ENCODE results near the gene SLC38A10.

Gene SLC38A10

DNA sequence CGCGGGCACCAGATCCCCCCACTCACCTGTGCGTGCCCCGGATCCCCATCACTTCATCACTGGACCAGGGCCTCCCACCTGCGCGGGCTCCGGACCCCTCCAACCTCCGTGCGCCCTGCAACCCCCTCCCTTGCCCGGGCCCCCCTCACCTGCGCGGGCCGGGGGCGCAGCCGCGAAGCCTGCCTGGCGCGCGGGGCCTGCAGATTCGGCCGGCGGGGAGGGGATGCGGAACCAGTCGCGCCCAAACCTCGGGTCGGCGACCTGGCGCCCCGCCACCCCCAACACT, 72.5 kb downstream of the SLC38A10 start:
- no peaks in the 10 kb centered on the region for H3K27me3 Mint-ChIP-seq
- no peaks in the 10 kb centered on the region for H3K9me3 Mint-ChIP-seq
- H3K4me1 Mint-ChIP-seq (ENCODE audit: low read depth), result peaks cover 11% of the 10 kb centered on the region
- H3K36me3 Mint-ChIP-seq (ENCODE audit: low read depth), result no peaks in the 10 kb centered on the region
- H3K27ac Mint-ChIP-seq, result no peak overlapping the region
- H3K4me3 Mint-ChIP-seq, result peak overlapping the region; percentile 35

DNA sequence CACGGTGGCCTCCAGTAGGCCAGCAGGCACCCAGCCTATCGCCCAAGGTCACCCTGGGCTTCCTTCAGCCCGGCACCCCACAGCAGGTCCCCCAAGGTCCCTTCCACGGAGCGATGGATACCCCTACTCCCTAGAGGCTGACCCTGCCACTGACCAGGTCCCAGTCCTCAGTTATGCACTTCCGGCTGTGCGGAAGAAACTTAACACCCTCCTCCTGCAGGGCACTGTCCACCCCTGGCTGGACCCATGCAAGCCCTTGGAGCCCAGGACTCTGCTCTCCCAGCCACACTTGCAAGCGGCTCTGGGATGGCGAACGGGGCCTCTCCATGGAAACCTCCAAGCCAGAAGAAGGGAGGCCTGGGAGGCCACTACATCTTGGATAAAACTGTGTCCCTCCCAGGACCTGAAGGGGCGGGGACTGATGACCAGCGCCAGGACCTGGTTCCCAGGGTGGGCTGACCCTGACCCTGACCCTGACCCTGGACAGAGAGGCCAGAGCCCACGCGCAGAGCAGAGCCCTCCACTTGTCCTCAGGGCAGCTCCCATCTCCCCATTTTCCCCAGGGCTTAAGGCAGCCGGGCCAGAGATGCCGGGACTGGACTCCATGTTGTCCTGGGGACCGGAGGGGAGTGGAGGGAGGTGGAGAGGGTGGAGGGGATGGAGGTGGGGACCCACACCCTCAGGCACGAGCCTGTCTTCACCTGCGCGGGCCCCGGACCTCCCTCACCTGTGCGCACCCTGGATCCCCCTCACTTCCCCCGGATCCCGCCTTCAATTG, 73.1 kb downstream of the SLC38A10 start:
- H3K4me3 Mint-ChIP-seq, result peak overlapping the region; percentile 55
- H3K27ac Mint-ChIP-seq, result no peak overlapping the region
- H3K36me3 Mint-ChIP-seq (ENCODE audit: low read depth), result peaks cover 3% of the 10 kb centered on the region
- no peaks in the 10 kb centered on the region for H3K9me3 Mint-ChIP-seq
- H3K27me3 Mint-ChIP-seq, result no peaks in the 10 kb centered on the region
- H3K4me1 Mint-ChIP-seq (ENCODE audit: low read depth), result peaks cover 9% of the 10 kb centered on the region

DNA sequence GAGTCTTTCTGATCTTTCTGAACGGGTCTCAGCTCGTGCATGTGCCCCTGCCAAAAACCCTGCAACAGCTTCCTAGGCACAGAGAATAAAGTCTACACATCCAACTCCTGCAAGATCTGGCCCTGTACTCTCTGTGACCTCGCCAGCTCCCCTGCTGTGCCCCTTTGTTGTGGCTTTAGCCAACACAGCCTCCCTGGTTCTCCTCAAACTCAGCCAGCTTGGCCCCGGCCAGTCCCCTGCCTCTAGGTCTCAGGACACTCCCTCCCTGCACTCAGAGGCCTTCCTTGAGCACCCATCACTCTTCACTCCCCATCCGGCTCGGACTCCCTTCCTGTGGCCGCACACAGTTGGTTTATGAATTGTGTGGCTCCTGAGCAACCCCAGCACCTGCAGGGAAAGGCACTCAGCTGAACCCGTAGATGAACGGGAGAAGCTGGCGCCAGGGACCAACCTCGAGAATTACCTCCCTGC, 73.7 kb downstream of the SLC38A10 start:
- Mint-ChIP-seq H3K9me3 (no peaks in the 10 kb centered on the region), H3K36me3 (ENCODE audit: low read depth) (peaks cover 5% of the 10 kb centered on the region), H3K27ac (no peak overlapping the region), H3K4me1 (ENCODE audit: low read depth) (peaks cover 9% of the 10 kb centered on the region), H3K4me3 (peak overlapping the region; percentile 55), H3K27me3 (no peaks in the 10 kb centered on the region)

DNA sequence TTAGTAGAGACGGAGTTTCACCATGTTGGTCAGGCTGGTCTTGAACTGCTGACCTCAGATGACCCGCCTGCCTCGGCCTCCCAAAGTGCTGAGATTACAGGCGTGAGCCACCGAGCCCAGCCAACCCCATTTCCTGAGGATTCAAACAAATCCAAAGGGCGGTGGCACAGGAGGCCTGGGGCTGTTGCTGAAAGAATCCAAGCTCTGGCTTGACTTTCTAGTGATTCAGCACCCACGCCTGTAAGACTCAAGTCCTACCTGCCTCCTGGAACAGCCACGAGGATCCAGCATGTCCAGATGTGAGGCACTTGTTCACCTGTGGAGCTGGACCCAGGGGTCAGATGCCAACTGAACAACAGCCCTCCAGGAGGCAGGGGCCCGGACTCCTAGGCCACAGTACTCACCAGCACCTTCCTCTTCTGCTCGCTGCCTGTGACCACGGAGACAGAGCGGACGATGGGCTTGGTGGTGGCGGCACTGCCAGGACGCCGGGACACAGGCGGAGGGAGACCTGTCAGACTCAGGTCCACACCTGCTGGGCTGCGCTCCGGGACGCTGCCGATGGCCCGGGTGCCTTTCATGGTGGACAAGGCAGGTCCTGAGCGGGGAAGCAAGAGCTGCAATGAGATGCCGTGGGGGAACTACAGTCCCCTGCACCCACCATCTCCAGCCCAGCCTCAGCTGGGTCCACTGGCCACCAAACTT, 75.5 kb downstream of the SLC38A10 start:
- no peaks in the 10 kb centered on the region for H3K9me3 Mint-ChIP-seq
- peaks cover 5% of the 10 kb centered on the region for H3K36me3 Mint-ChIP-seq (ENCODE audit: low read depth)
- no peak overlapping the region for H3K27ac Mint-ChIP-seq
- no peak overlapping the region for H3K4me3 Mint-ChIP-seq
- no peaks in the 10 kb centered on the region for H3K27me3 Mint-ChIP-seq
- H3K4me1 Mint-ChIP-seq (ENCODE audit: low read depth), result peaks cover 9% of the 10 kb centered on the region

DNA sequence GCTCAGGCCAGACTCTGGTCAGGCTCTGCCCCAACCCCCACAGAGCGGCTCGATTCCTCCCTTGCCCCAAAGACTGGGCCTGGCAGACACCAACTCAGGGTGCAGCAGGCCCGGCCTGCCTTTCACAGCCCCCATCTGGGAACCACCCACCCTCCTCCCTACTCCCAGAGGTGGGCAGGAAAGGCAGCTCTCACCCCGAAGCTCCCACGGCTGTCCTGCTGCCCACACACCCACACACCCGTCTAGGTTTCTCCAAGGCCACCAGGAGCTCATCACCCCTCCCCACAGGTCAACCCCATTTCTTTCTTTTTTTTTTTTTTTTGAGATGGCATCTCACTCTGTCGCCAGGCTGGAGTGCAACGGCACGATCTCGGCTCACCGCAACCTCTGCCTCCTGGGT, 76.1 kb downstream of the SLC38A10 start:
- Mint-ChIP-seq H3K36me3 (ENCODE audit: low read depth) (peaks cover 5% of the 10 kb centered on the region), H3K9me3 (no peaks in the 10 kb centered on the region), H3K27ac (no peak overlapping the region), H3K4me1 (ENCODE audit: low read depth) (peaks cover 8% of the 10 kb centered on the region), H3K27me3 (no peaks in the 10 kb centered on the region), H3K4me3 (no peak overlapping the region)

DNA sequence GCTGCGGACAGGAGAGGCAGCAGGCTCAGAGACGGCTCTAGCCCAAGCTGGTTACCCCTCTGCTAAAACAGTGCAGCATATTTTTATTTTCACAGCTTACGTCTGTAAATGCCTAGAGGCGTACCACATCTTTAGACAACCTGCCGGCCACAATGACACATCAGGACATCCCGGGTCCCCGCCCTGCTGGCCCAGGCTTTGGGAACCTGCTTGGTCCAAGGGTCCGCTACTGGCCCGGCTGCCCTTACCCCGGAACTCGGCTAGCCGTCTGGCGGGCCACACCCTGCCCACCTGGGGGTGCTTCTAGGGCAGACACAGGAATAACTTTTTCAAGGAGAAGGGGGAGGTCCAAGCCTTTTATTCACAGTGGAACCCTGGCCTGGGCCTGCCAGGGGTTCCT, 76.6 kb downstream of the SLC38A10 start:
- Mint-ChIP-seq H3K36me3 (ENCODE audit: low read depth) (peaks cover 5% of the 10 kb centered on the region), H3K4me3 (no peak overlapping the region), H3K4me1 (ENCODE audit: low read depth) (peaks cover 3% of the 10 kb centered on the region), H3K27ac (no peak overlapping the region), H3K9me3 (no peaks in the 10 kb centered on the region), H3K27me3 (no peaks in the 10 kb centered on the region)

DNA sequence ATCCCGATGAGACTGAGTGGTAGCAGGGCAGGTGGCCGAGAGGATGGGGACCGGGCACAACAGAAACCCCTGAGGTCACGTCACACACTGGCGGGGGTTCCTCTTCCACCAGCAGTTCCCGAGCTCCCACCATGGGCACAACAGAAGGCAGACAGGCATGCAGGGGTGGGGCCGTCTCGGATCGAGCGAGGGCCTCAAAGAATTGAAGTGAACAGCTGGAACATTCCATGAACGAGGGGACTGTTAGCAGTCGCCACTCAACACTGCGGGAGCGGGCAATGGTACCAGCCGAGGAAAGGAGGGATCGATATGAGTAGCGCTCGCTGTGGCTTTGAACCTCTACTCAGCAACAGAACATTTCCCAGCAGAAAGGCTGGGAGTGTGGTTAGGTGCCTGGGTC, 77.6 kb downstream of the SLC38A10 start:
- no peaks in the 10 kb centered on the region for H3K27me3 Mint-ChIP-seq

DNA sequence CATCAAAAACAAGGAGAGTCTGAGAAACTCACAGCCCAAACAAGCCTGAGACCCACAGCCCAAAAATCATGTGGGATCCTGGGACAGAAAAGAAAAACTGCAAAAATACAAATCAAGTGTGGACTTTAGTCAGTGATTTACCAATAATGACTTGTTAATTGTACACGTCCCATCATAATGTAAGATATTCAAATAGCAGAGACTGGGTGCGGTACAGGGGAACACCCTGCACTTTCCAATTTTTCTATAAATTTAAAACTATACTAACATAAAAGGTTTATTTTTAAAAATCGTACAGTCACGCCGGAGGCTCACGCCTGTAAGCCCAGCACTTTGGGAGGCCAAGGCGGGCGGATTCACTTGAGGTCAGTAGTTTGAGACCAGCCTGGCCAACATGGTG, 81.1 kb downstream of the SLC38A10 start:
- Mint-ChIP-seq H3K4me3 (no peak overlapping the region), H3K27ac (no peak overlapping the region), H3K9me3 (no peaks in the 10 kb centered on the region), H3K27me3 (no peaks in the 10 kb centered on the region), H3K4me1 (ENCODE audit: low read depth) (no peaks in the 10 kb centered on the region), H3K36me3 (ENCODE audit: low read depth) (peaks cover 5% of the 10 kb centered on the region)

More for the DNA sequence above, 77.6 kb downstream of the SLC38A10 start:
- Mint-ChIP-seq H3K4me1 (ENCODE audit: low read depth) (no peaks in the 10 kb centered on the region), H3K27ac (no peak overlapping the region), H3K36me3 (ENCODE audit: low read depth) (peaks cover 5% of the 10 kb centered on the region), H3K9me3 (no peaks in the 10 kb centered on the region), H3K4me3 (no peak overlapping the region)

DNA sequence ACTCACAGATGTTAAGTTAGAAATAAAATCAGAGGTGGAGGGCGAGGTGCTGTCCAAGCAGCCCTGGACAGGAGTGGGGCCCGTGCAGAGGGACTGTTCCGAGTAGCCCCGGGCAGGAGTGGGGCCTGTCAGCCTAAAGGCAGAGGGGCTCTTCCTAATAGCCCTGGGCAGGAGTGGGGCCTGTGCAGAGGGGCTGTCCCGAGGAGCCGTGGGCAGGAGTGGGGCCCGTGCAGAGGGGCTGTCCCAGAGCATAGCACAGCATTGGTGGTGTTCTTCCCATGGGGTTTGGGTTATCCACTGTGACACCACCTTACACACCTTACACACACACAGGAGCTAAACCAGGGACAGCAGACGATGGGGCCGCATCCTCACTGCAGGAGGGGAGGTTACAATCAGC, 82.7 kb downstream of the SLC38A10 start:
- no peaks in the 10 kb centered on the region for H3K4me1 Mint-ChIP-seq (ENCODE audit: low read depth)
- no peaks in the 10 kb centered on the region for H3K9me3 Mint-ChIP-seq
- no peak overlapping the region for H3K27ac Mint-ChIP-seq
- H3K27me3 Mint-ChIP-seq, result no peaks in the 10 kb centered on the region
- peaks cover 5% of the 10 kb centered on the region for H3K36me3 Mint-ChIP-seq (ENCODE audit: low read depth)
- no peak overlapping the region for H3K4me3 Mint-ChIP-seq

DNA sequence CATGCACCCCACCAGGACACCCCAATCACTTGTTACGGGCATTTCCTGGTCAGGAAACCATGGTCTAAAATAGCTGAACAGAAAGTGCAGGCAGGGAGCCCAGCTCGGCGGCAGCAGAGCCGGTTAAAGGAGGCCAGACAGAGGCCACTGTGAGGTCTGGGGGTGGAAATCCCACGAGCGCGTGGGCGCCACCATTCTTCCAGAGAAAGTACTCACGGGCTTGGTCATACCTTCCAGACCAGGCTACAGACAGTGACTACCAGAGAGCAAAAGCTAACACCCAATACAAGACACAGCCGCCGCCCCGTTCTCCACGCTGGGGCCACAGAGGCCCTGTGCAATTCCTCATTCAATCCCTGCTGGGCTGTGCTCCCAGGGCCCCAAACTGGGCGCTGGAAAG, 84.2 kb downstream of the SLC38A10 start:
- no peaks in the 10 kb centered on the region for H3K9me3 Mint-ChIP-seq
- no peaks in the 10 kb centered on the region for H3K36me3 Mint-ChIP-seq (ENCODE audit: low read depth)
- no peak overlapping the region for H3K27ac Mint-ChIP-seq
- H3K27me3 Mint-ChIP-seq, result no peaks in the 10 kb centered on the region
- no peak overlapping the region for H3K4me3 Mint-ChIP-seq
- H3K4me1 Mint-ChIP-seq (ENCODE audit: low read depth), result no peaks in the 10 kb centered on the region

DNA sequence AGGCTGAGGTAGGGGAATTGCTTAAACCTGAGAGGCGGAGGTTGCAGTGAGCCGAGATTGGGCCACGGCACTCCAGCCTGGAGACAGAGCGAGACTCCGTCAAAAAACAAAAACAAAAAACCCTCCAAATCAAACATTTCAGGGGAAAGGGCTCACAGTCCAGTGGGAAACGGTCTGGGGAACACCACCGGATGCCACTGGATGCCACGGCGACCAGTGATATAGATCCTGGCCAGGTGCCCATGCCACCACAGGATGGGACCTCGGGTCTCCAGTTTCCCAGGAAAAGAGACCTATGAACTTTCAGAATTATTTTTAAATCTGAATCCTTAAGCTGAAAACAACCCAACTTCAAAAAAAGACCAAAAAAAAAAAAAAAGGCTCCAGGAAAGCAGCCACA, 84.6 kb downstream of the SLC38A10 start:
- no peaks in the 10 kb centered on the region for H3K36me3 Mint-ChIP-seq (ENCODE audit: low read depth)
- no peaks in the 10 kb centered on the region for H3K9me3 Mint-ChIP-seq
- H3K27me3 Mint-ChIP-seq, result no peaks in the 10 kb centered on the region
- no peaks in the 10 kb centered on the region for H3K4me1 Mint-ChIP-seq (ENCODE audit: low read depth)
- H3K4me3 Mint-ChIP-seq, result no peak overlapping the region
- no peak overlapping the region for H3K27ac Mint-ChIP-seq

DNA sequence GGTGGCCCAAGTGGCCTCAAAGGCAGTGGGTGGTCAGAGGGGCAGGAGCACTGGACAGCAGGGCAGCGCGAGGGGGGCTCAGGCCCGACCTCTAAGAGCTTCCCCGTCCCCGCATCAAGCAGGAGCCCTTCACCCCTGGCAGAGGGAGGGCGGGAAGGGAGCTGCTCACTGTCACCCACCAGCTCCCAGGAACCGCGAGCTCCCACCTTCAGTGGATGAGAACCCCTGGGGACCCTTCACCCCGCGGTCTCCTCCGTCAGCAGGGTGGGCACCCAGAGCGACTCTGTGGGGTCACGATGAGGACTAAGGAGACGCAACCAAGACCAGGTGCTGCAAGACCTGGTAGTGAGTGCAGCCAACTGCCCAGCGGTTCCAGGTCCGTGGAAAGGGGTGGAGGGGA, 86.0 kb downstream of the SLC38A10 start:
- Mint-ChIP-seq H3K4me3 (no peak overlapping the region), H3K27me3 (no peaks in the 10 kb centered on the region), H3K9me3 (no peaks in the 10 kb centered on the region), H3K27ac (no peak overlapping the region), H3K4me1 (ENCODE audit: low read depth) (no peaks in the 10 kb centered on the region), H3K36me3 (ENCODE audit: low read depth) (no peaks in the 10 kb centered on the region)

DNA sequence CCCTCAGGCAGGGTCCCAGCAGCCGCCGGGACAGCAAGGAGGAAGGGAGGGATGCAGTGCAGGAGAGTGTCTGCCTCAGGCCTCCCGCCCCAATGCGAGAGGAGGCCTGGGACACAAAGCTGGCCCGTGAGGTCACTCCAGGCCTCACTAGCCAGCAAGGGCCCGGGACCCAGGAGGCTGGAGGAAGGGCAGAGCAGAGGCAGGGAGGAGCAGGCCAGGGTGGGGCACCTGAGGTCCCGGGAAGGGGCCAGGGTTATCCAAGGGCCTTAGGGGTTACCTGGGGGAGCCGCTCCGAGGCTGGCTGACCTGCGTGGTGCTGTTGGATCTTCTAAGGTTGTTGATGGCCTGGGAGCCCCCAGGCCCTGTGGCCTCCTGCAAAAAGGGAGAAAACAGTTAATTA, 86.5 kb downstream of the SLC38A10 start:
- Mint-ChIP-seq H3K36me3 (ENCODE audit: low read depth) (no peaks in the 10 kb centered on the region), H3K27me3 (no peaks in the 10 kb centered on the region), H3K4me3 (no peak overlapping the region), H3K4me1 (ENCODE audit: low read depth) (no peaks in the 10 kb centered on the region), H3K27ac (no peak overlapping the region), H3K9me3 (no peaks in the 10 kb centered on the region)

DNA sequence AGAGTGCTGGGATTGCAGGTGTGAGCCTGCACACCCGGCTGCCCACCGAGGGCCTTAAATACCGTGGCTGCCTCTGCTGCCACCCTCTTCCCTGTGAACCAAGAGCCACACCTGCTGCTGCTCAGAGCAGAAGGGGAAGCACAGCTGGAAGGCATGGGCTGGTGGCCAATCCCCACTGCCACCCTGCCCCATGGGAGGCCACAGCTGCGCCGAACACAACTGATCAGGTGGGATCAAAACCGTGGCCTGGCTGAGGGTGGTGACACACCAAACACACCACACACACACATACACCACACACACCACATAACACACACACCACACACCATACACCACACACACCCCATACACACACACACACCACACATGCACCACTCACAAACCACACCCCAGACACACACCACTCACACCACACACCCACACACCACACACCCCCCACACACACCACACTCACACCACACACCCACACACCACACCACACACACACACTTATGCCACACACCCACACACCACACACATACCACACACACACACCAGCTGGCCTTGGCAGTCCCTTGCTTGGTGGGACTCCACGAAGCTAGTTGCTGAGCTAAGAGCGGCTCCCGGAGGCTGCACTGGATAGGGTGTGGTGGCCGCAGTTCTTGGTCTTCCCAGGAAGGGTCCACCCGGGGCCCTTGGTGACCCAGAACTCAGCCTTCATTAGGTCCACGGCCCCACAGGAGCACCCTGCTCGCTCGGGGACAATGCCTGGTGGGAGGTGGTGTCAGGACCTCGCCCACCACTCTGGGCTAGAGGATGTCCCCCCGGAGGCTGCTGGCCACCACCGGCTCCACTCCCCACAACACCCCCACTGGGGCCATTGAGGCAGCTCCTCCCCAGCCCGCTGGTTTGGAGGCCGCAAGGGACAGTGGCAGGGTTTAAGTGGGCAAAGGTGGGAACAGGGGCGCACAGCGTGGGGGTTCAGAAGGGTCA, 87.2 kb downstream of the SLC38A10 start:
- Mint-ChIP-seq H3K27me3 (no peaks in the 10 kb centered on the region), H3K4me3 (no peak overlapping the region), H3K9me3 (no peaks in the 10 kb centered on the region), H3K4me1 (ENCODE audit: low read depth) (no peaks in the 10 kb centered on the region), H3K36me3 (ENCODE audit: low read depth) (no peaks in the 10 kb centered on the region), H3K27ac (no peak overlapping the region)

DNA sequence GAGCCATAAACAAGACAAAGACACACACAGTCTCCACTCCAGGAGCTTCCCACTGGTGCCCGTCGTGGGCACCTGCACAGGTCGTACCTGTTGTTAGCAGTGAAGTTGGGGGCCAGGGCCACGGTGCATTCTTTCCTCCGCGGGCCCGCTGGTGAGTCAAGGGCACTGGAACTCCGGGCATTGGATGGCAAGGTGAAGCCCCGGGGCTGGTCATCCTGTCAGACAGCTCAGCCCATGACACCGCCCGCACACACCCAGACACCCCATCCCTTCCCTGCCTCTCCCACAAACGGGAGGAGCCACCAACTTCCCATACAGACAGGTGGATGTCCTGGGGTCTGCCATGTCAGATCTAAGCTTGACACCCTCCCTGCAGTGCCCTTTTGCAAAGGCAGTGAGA, 88.5 kb downstream of the SLC38A10 start:
- H3K9me3 Mint-ChIP-seq, result no peaks in the 10 kb centered on the region

More for the DNA sequence above, 88.5 kb downstream of the SLC38A10 start:
- Mint-ChIP-seq H3K36me3 (ENCODE audit: low read depth) (no peaks in the 10 kb centered on the region), H3K27me3 (no peaks in the 10 kb centered on the region), H3K4me3 (no peak overlapping the region), H3K27ac (no peak overlapping the region), H3K4me1 (ENCODE audit: low read depth) (no peaks in the 10 kb centered on the region)
